K562 (cell line): ENCODE measurements around the gene MTA2. TPM values are rescaled to one million over a fixed set of nuclear protein-coding genes. Genes with fewer than 3 reads are reported as not detected.

Experiments used
- E2F4 ChIP-seq: sonication (generic); formaldehyde crosslinking; IDR thresholded peaks from 2 replicates; pipeline ENCODE4 v1.8.0; 2022; ENCODE audit warnings: mild to moderate bottlenecking, low read depth, missing genetic modification reagents
- HCFC1 ChIP-seq: IDR thresholded peaks from 2 replicates; pipeline ENCODE4 v1.6.1; 2012; ENCODE audit warnings: low read depth, low read length, improper control_type of control experiment
- REST ChIP-seq, 2 experiments: fragments of 450-650 bp; formaldehyde crosslinking in 1 of 2; IDR thresholded peaks; 2 replicates each; pipeline versions ENCODE4 v1.4.0 to v1.6.1; 2014 to 2020; ENCODE audit warnings: mild to moderate bottlenecking in 2 of 2, borderline replicate concordance in 1 of 2, low read depth in 1 of 2
- SIRT6 ChIP-seq: IDR thresholded peaks from one replicate; pipeline ENCODE4 v1.6.1; 2012; ENCODE audit warnings: low read depth, mild to moderate bottlenecking, control low read depth, inconsistent platforms, low read length, moderate library complexity
- SP1 ChIP-seq: sonication (generic); formaldehyde crosslinking; IDR thresholded peaks from 2 replicates; pipeline ENCODE4 v1.8.1; 2022; ENCODE audit warnings: mild to moderate bottlenecking, missing genetic modification reagents
- ZBTB17 ChIP-seq: fragments of 450-650 bp; formaldehyde crosslinking; IDR thresholded peaks from 2 replicates; pipeline ENCODE4 v1.4.0; 2020; ENCODE audit warnings: mild to moderate bottlenecking
- ZBTB34 ChIP-seq: fragments of 250-450 bp; sonication (Bioruptor Pico); IDR thresholded peaks from 2 replicates; pipeline ENCODE4 v1.8.0; 2021; ENCODE audit warnings: mild to moderate bottlenecking, moderate library complexity
- ZSCAN32 ChIP-seq: fragments of 450-650 bp; formaldehyde crosslinking; IDR thresholded peaks from 2 replicates; pipeline ENCODE4 v1.4.0; 2020; ENCODE audit warnings: mild to moderate bottlenecking, moderate library complexity
- polyA plus RNA-seq, 8 experiments: library from polyadenylated mRNA; depleted of rRNA in 4 of 8; stranded (reverse) in 5 of 8; unstranded in 3 of 8; fragments of >200 nt; fragmentation: Nextera tagmentation in 2 of 8; fragmentation: Illumina TruSeq in 1 of 8; extraction: Ambion mirVana in 2 of 8; extraction: Trizol in 1 of 8; gene quantifications; 2 replicates each; pipeline versions ENCODE4 v1.2.1 to v1.2.3, GENCODE V29; 2011 to 2014; ENCODE audit warnings: inconsistent platforms in 1 of 8, missing spikeins in 1 of 8
- total RNA-seq, 7 experiments: library from RNA; depleted of rRNA in 6 of 7; stranded (reverse); fragments of >200 nt in 6 of 7; fragmentation: Illumina TruSeq in 2 of 7; extraction: Trizol in 2 of 7; gene quantifications; 2 replicates each; pipeline versions ENCODE4 v1.2.1 to v1.2.3, GENCODE V29; 2011 to 2021; ENCODE audit warnings: low replicate concordance in 1 of 7
- TF ChIP-seq, protein P1 (sequence below): fragments of 450-650 bp; formaldehyde crosslinking; IDR thresholded peaks from 2 replicates; pipeline ENCODE4 v1.4.0; 2022; ENCODE audit warnings: missing genetic modification characterization
- TF ChIP-seq, protein P2 (sequence below): sonication (generic); formaldehyde crosslinking; IDR thresholded peaks from 2 replicates; pipeline ENCODE4 v1.8.0; 2022; ENCODE audit warnings: missing genetic modification reagents, mild to moderate bottlenecking, borderline replicate concordance

MTA2 gene
- total and polyA plus RNA-seq, 9 of the 15 experiments (the other 6 are each of a cell fraction or from before 2014, with no cell fraction given) = 6.2 to 220 (median 172) TPM

GRCh38 chr11:62645946-62646824, 44.5 kb upstream of the MTA2 start, which contains the start of gene GANAB (continued):
- TF ChIP-seq, protein P1, sequence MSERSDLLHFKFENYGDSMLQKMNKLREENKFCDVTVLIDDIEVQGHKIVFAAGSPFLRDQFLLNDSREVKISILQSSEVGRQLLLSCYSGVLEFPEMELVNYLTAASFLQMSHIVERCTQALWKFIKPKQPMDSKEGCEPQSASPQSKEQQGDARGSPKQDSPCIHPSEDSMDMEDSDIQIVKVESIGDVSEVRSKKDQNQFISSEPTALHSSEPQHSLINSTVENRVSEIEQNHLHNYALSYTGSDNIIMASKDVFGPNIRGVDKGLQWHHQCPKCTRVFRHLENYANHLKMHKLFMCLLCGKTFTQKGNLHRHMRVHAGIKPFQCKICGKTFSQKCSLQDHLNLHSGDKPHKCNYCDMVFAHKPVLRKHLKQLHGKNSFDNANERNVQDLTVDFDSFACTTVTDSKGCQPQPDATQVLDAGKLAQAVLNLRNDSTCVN (CRISPR knock-in tag) = no peak
- TF ChIP-seq SIRT6 = no peak
- peak; percentile 59; the same call in 1 of the 2 replicates for TF ChIP-seq E2F4 (CRISPR knock-in tag)
- no peak for TF ChIP-seq REST (IDR thresholded peaks at IDR 0.05; ENCODE audit: borderline replicate concordance)
- TF ChIP-seq REST (CRISPR knock-in tag; IDR thresholded peaks at IDR 0.05; ENCODE audit: low read depth) = peak; percentile 70; the same call in 1 of the 2 replicates
- no peak for TF ChIP-seq ZBTB34
- TF ChIP-seq ZBTB17 (CRISPR knock-in tag) = 0 out of 2 replicates have a peak, but pooled peaks have one; percentile 66
- peak; percentile 95 for TF ChIP-seq SP1 (CRISPR knock-in tag)
- TF ChIP-seq, protein P2, sequence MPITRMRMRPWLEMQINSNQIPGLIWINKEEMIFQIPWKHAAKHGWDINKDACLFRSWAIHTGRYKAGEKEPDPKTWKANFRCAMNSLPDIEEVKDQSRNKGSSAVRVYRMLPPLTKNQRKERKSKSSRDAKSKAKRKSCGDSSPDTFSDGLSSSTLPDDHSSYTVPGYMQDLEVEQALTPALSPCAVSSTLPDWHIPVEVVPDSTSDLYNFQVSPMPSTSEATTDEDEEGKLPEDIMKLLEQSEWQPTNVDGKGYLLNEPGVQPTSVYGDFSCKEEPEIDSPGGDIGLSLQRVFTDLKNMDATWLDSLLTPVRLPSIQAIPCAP (CRISPR knock-in tag) = no peak
- 0 out of 2 replicates have a peak, but pooled peaks have one; percentile 19 for TF ChIP-seq ZSCAN32
- TF ChIP-seq HCFC1 = peak; percentile 69
